K562 treated with DMSO at 1 percent for 48 hours (cell line): Measurements from ENCODE around the gene NHSL2. TPM values are rescaled to one million over a fixed set of nuclear protein-coding genes. Genes with fewer than 3 reads are reported as not detected.

Source experiments
- total RNA-seq: library from RNA; unstranded; fragments of 300-600 nt; gene quantifications from 2 replicates; pipeline ENCODE4 v1.2.3, GENCODE V29; 2022; ENCODE audit warnings: low replicate concordance; ENCODE audit errors: extremely low read depth

NHSL2 gene
- not detected in 2 replicates for total RNA-seq

GRCh38 chrX:71910643-71910985 is at the start of gene NHSL2:
Gene NHSL2, plus strand, starts transcription at chrX:71910845.

GRCh38 chrX:72131317-72132294 is 221.0 kb downstream of the NHSL2 start, which contains the start of gene RTL5:
Gene RTL5, minus strand, starts transcription at chrX:72131915.

GRCh38 chrX:72181178-72182125 is 270.8 kb downstream of the NHSL2 start, which contains the start of gene PIN4:
Gene PIN4, plus strand, starts transcription at chrX:72181757. Its CDS starts 29 bp downstream, at chrX:72181786.

Other genes starting within 250 kb of the NHSL2 start
- gene CXorf49, start 192.6 kb upstream of the NHSL2 start, total RNA-seq = not detected in 2 replicates
- not detected in 2 replicates for gene CXorf49B, start 147.5 kb upstream of the NHSL2 start, total RNA-seq
- gene RTL5, start 221.1 kb downstream of the NHSL2 start, total RNA-seq = not detected in 2 replicates